Hepatic stellate cell (primary cell): Measurements from ENCODE around the gene CCDC121.

Source experiments
- DNase-seq: peaks from one replicate; pipeline ENCODE4 v3.0.0; 2011; ENCODE audit warnings: low spot score

The CCDC121 gene

DNA sequence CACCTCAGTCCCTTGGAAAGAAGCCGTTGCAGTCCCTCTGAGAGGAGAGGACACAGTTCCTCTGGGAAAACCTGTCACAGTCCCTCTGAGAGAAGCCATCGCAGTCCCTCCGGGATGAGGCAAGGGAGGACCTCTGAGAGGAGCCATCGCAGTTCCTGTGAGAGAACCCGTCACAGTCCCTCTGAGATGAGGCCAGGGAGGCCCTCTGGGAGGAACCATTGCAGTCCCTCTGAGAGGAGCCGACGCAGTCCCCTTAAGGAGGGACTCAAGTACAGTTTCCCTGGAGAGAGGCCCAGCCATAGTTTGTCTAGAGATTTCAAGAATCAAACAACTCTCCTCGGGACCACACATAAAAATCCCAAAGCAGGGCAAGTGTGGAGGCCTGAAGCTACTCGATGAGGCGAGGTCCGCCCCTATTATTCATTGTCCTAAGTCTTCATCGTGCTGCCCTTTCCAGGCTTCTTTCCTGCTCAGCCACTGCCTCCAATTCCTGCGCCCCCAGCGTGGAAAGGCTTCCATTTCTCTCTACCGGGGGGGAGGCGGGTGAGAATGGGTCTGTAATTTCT lies 46.6 kb downstream of the CCDC121 start:
- no peak for DNase-seq

DNA sequence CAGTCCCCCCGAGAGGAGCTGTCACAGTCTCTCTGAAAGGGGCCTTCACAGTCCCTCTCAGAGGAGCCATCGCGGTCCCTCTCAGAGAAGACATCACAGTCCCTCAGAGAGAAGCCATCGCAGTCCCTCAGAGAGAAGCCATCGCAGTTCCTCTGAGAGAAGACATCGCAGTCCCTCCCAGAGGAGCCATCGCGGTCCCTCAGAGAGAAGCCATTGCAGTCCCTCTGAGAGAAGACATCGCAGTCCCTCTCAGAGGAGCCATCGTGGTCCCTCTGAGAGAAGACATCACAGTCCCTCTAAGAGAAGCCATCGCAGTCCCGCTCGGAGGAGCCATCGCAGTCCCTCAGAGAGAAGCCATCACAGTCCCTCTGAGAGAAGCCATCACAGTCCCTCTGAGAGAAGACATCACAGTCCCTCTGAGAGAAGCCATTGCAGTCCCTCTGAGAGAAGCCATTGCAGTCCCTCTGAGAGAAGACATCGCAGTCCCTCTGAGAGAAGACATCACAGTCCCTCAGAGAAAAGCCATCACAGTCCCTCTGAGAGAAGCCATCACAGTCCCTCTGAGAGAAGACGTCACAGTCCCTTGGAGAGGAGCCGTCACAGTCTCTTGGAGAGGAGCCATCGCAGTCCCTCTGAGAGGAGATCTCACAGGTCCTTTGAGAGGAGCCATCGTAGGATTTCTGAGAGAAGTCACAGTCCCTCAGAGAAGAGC lies 47.2 kb downstream of the CCDC121 start:
- no peak for DNase-seq
